Measurements from ENCODE around the gene HOXA5.

- TF ChIP-seq CTCF (conservative IDR thresholded peaks at IDR 0.05; ENCODE audit: low read depth, low read length) (no peak), EZH2 (IDR thresholded peaks at IDR 0.05; ENCODE audit: low read length, unreplicated experiment) (no peak), EZH2phosphoT487 (IDR thresholded peaks at IDR 0.05; ENCODE audit: borderline replicate concordance, low read length) (no peak)
Observed at GRCh38 chr7:27173956-27174873, 30.7 kb upstream of the HOXA5 start, which contains the start of gene HOXA10.

Data from PC-3 (cell line).